Activated CD8-positive, alpha-beta memory T cell treated with anti-CD3 and anti-CD28 coated beads for 36 hours (primary cell): Measurements from ENCODE around the gene TVP23A. TPM values are rescaled to one million over a fixed set of nuclear protein-coding genes. Genes with fewer than 3 reads are reported as not detected.
"Not testable (repeated sequence)": the region's sequence is repeated elsewhere in the genome, so short reads cannot be mapped to it uniquely, and the experiment has no call there.

Source experiments
- CTCF ChIA-PET: fragments of 350-600 bp; sonication (Branson Sonifier 250); formaldehyde crosslinking; loops from one replicate; lab custom pipeline; 2021; ENCODE audit warnings: antibody characterized with exemption; lab: Charles Lee
- POLR2A ChIA-PET: fragments of 350-600 bp; sonication (Branson Sonifier 250); formaldehyde crosslinking; loops from one replicate; lab custom pipeline; 2021; ENCODE audit warnings: antibody characterized with exemption; lab: Charles Lee
- total RNA-seq, 2 experiments: library from RNA; stranded (reverse); gene quantifications; one replicate each; pipeline ENCODE4 v1.2.3, GENCODE V29; 2021

TVP23A gene
- total RNA-seq, 2 experiments from 2014 or later = not detected

- CTCF ChIA-PET = no interaction called here
- POLR2A ChIA-PET = no interaction called here
Measured at GRCh38 chr16:10838621-10839278, 20.2 kb upstream of the TVP23A start.

GRCh38 chr16:10836174-10836853 lies 17.7 kb upstream of the TVP23A start:
- CTCF ChIA-PET = no interaction called here
- POLR2A ChIA-PET = interaction anchor here (0.6 kb wide), 1 partner anchor 46 kb away, joined by 3 read pairs; no protein-coding TSS in a partner anchor

GRCh38 chr16:10835281-10835931 lies 16.8 kb upstream of the TVP23A start:
- CTCF ChIA-PET = no interaction called here
- POLR2A ChIA-PET = no interaction called here

GRCh38 chr16:10834766-10835165 lies 16.2 kb upstream of the TVP23A start:
- POLR2A ChIA-PET = no interaction called here
- CTCF ChIA-PET = interaction anchor here (0.6 kb wide), 1 partner anchor 1702 kb away, joined by 3 read pairs; no protein-coding TSS in a partner anchor

- ChIA-PET POLR2A (no interaction called here), CTCF (no interaction called here)
Measured at GRCh38 chr16:10834130-10834529, 15.5 kb upstream of the TVP23A start.

- CTCF ChIA-PET = interaction anchor here (1.5 kb wide), 1 partner anchor 85 kb away, joined by 3 read pairs; no protein-coding TSS in a partner anchor
- POLR2A ChIA-PET = interaction anchor here (0.6 kb wide), 1 partner anchor 90 kb away, joined by 3 read pairs; no protein-coding TSS in a partner anchor
Measured at GRCh38 chr16:10833271-10833670, 14.7 kb upstream of the TVP23A start.

- POLR2A ChIA-PET = interaction anchor here (0.6 kb wide), 1 partner anchor 91 kb away, joined by 3 read pairs; no protein-coding TSS in a partner anchor
- CTCF ChIA-PET = interaction anchor here (1.5 kb wide), 1 partner anchor 86 kb away, joined by 3 read pairs; no protein-coding TSS in a partner anchor
Measured at GRCh38 chr16:10831894-10832886, 13.6 kb upstream of the TVP23A start.

GRCh38 chr16:10830240-10830639 lies 11.6 kb upstream of the TVP23A start:
- POLR2A ChIA-PET = not testable (repeated sequence)

GRCh38 chr16:10829390-10830098 lies 10.9 kb upstream of the TVP23A start:
- CTCF ChIA-PET, POLR2A ChIA-PET: not testable (repeated sequence)

More at GRCh38 chr16:10830240-10830639, 11.6 kb upstream of the TVP23A start:
- CTCF ChIA-PET = not testable (repeated sequence)

- POLR2A ChIA-PET = no interaction called here
Measured at GRCh38 chr16:10828851-10829366, 10.3 kb upstream of the TVP23A start.

GRCh38 chr16:10827691-10828341 lies 9.2 kb upstream of the TVP23A start:
- CTCF ChIA-PET = interaction anchor here (0.6 kb wide), 1 partner anchor 95 kb away, joined by 3 read pairs; no protein-coding TSS in a partner anchor
- POLR2A ChIA-PET = no interaction called here

More at GRCh38 chr16:10828851-10829366, 10.3 kb upstream of the TVP23A start:
- CTCF ChIA-PET = no interaction called here

- CTCF ChIA-PET = interaction anchor here (0.7 kb wide), 1 partner anchor 69 kb away, joined by 3 read pairs; no protein-coding TSS in a partner anchor
- POLR2A ChIA-PET = no interaction called here
Measured at GRCh38 chr16:10824111-10824893, 5.7 kb upstream of the TVP23A start.

GRCh38 chr16:10822702-10823101 lies 4.1 kb upstream of the TVP23A start:
- POLR2A ChIA-PET = no interaction called here
- CTCF ChIA-PET = no interaction called here

- CTCF ChIA-PET = interaction anchor here (1.0 kb wide), 1 partner anchor 98 kb away, joined by 3 read pairs; no protein-coding TSS in a partner anchor
- POLR2A ChIA-PET = no interaction called here
Measured at GRCh38 chr16:10820546-10820945, 2.0 kb upstream of the TVP23A start.

GRCh38 chr16:10817514-10817913 lies 1.1 kb downstream of the TVP23A start:
- ChIA-PET CTCF (interaction anchor here (0.6 kb wide), 1 partner anchor 1220 kb away, joined by 3 read pairs; no protein-coding TSS in a partner anchor), POLR2A (no interaction called here)

GRCh38 chr16:10813099-10813455 lies 5.5 kb downstream of the TVP23A start:
- ChIA-PET CTCF (no interaction called here), POLR2A (no interaction called here)
